GM12873 (cell line): ENCODE results near the gene CKAP2.

Experiments used
- CTCF ChIP-seq: IDR thresholded peaks from 2 replicates; pipeline ENCODE4 v1.5.1; 2012; ENCODE audit warnings: low read depth, mild to moderate bottlenecking, moderate library complexity, low read length, control low read depth; ENCODE audit not compliant: insufficient read depth; ENCODE audit errors: missing control alignments

The CKAP2 gene

GRCh38 chr13:52454820-52455676 is at the start of gene CKAP2:
Gene CKAP2 (plus strand): TSS chr13:52455478. CDS start chr13:52455557, 79 bp downstream.
- no peak for TF ChIP-seq CTCF

GRCh38 chr13:52405767-52406494 is 49.3 kb upstream of the CKAP2 start, which contains the start of gene THSD1:
Gene THSD1 (minus strand): TSS chr13:52406172. CDS start chr13:52402600, 3,572 bp downstream.
- no peak for TF ChIP-seq CTCF

- no peak for TF ChIP-seq CTCF
Observed at GRCh38 chr13:52406629-52407028, 48.6 kb upstream of the CKAP2 start.

- TF ChIP-seq CTCF: no peak
Observed at GRCh38 chr13:52411629-52412028, 43.6 kb upstream of the CKAP2 start.

- TF ChIP-seq CTCF: no peak
Observed at GRCh38 chr13:52412128-52412527, 43.1 kb upstream of the CKAP2 start.

GRCh38 chr13:52414051-52414450 is 41.2 kb upstream of the CKAP2 start:
- no peak for TF ChIP-seq CTCF

GRCh38 chr13:52414963-52415362 is 40.3 kb upstream of the CKAP2 start:
- TF ChIP-seq CTCF: no peak
